K562 treated with DMSO at 1 percent for 12 hours (cell line): ENCODE measurements around the gene KCNK17. TPM values are rescaled to one million over a fixed set of nuclear protein-coding genes. Genes with fewer than 3 reads are reported as not detected.

Experiments
- total RNA-seq: library from RNA; unstranded; fragments of 300-600 nt; gene quantifications from 2 replicates; pipeline ENCODE4 v1.2.3, GENCODE V29; 2022; ENCODE audit not compliant: insufficient read depth

The KCNK17 gene, protein sequence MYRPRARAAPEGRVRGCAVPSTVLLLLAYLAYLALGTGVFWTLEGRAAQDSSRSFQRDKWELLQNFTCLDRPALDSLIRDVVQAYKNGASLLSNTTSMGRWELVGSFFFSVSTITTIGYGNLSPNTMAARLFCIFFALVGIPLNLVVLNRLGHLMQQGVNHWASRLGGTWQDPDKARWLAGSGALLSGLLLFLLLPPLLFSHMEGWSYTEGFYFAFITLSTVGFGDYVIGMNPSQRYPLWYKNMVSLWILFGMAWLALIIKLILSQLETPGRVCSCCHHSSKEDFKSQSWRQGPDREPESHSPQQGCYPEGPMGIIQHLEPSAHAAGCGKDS
- not detected in 2 replicates for total RNA-seq

DNA sequence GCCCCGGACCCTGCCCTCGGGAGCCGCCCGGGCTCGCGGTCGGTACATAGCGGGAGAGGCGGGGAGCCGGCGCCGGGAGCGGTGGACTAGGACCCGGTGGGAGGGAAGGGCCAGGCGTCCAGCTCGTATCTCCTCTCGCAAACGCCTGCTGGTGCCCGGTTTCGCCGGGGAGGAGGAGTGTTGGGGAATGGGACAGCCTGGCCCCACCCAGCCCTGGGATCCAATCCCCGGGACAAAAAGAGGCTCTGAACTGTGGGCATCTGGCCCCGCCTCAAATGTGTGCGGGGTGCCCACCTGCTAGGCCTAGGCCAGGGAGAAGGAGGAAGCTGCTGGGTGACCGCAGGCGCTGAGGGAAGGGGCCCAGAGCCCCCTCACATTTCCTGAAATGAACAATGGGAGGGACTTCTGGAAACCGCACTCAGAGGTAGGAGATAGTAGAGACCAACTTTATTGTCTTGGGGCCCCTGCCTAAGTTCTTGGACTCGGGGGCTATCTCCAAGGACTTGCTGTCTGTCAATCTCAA is at the start of gene KCNK17:
KCNK17 (minus strand) TSS at position 147 of the 523 bp plus-strand sequence; CDS start at position 48, 99 bp downstream.

DNA sequence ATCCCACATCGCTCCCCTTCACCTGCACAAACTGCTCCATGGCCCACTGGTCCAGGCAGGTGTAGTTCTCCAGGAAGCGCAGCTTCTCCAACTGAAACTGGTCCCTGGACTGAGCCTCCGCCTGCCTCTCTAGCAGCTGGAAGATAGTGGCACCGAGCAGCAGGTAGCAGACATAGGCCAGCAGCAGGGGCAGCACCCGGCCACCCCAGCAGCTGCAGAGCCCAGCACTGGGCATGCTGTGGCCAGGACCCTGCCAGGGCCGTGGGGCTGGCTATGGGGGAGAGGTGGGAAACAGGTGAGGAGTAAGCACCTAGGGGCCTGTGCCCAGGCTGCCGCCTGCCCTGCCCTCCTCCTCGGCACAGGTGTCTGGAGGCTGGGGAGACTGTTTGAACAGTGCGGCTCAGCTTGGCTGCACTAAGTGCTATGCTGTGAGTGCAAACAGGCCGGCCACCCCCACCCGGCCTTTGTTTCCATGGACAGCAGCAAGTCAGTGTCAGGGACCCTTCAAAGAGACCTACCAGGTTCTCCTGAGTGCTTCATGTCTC is 8.2 kb upstream of the KCNK17 start, which contains the start of gene KCNK16:
KCNK16 (minus strand) TSS at position 397 of the 545 bp plus-strand sequence; CDS start at position 235, 162 bp downstream.

Other genes starting within 250 kb of the KCNK17 start
- 6.9 and 12.2 TPM in 2 replicates for gene SAYSD1, start 199.2 kb downstream of the KCNK17 start, total RNA-seq
- 11.8 and 19.0 TPM in 2 replicates for gene KCNK5, start 84.9 kb downstream of the KCNK17 start, total RNA-seq
- not detected in 2 replicates for gene KCNK16, start 8.3 kb upstream of the KCNK17 start, total RNA-seq